K562 (cell line): ENCODE data around the gene NEMP2. TPM values are rescaled to one million over a fixed set of nuclear protein-coding genes. Genes with fewer than 3 reads are reported as not detected.

Experiments
- CEBPG ChIP-seq, 3 experiments: fragments of 200-800 bp in 1 of 3; sonication (Bioruptor generic) in 1 of 3; sonication (generic) in 1 of 3; formaldehyde crosslinking in 1 of 3; IDR thresholded peaks in 2 of 3; conservative IDR thresholded peaks in 1 of 3; 2 replicates each; pipeline versions ENCODE4 v1.6.1 to v1.8.0; 2016 to 2022; ENCODE audit warnings: missing compliant biosample characterization in 2 of 3, missing genetic modification characterization in 2 of 3, mild to moderate bottlenecking in 1 of 3, missing genetic modification reagents in 1 of 3
- GMEB1 ChIP-seq: fragments of 250-450 bp; sonication (Bioruptor Pico); IDR thresholded peaks from 2 replicates; pipeline ENCODE4 v1.4.0; 2020; ENCODE audit warnings: mild to moderate bottlenecking
- HMGXB4 ChIP-seq: sonication (generic); formaldehyde crosslinking; IDR thresholded peaks from 2 replicates; pipeline ENCODE4 v1.8.1; 2023; ENCODE audit warnings: mild to moderate bottlenecking, missing genetic modification reagents
- POLR2AphosphoS5 ChIP-seq: IDR thresholded peaks from 2 replicates; pipeline ENCODE4 v1.6.1; 2011; ENCODE audit warnings: mild to moderate bottlenecking, low read depth, low read length, moderate library complexity; ENCODE audit not compliant: control insufficient read depth, insufficient read depth
- PTBP1 ChIP-seq: fragments of 200-400 bp; formaldehyde crosslinking; IDR thresholded peaks from 2 replicates; pipeline ENCODE4 v1.6.1; 2017; ENCODE audit warnings: low read depth, low read length
- polyA plus RNA-seq, 8 experiments: library from polyadenylated mRNA; depleted of rRNA in 4 of 8; stranded (reverse) in 5 of 8; unstranded in 3 of 8; fragments of >200 nt; fragmentation: Nextera tagmentation in 2 of 8; fragmentation: Illumina TruSeq in 1 of 8; extraction: Ambion mirVana in 2 of 8; extraction: Trizol in 1 of 8; gene quantifications; 2 replicates each; pipeline versions ENCODE4 v1.2.1 to v1.2.3, GENCODE V29; 2011 to 2014; ENCODE audit warnings: inconsistent platforms in 1 of 8, missing spikeins in 1 of 8
- total RNA-seq, 7 experiments: library from RNA; depleted of rRNA in 6 of 7; stranded (reverse); fragments of >200 nt in 6 of 7; fragmentation: Illumina TruSeq in 2 of 7; extraction: Trizol in 2 of 7; gene quantifications; 2 replicates each; pipeline versions ENCODE4 v1.2.1 to v1.2.3, GENCODE V29; 2011 to 2021; ENCODE audit warnings: low replicate concordance in 1 of 7

Gene NEMP2
- total and polyA plus RNA-seq, 9 of the 15 experiments (the other 6 are each of a cell fraction or from before 2014, with no cell fraction given) = 0.32 to 3.0 (median 1.7) TPM

GRCh38 chr2:190488516-190489233, 45.8 kb downstream of the NEMP2 start (continued):
- TF ChIP-seq PTBP1 (no peak), CEBPG (CRISPR knock-in tag; IDR thresholded peaks at IDR 0.05) (no peak), CEBPG (tag; conservative IDR thresholded peaks at IDR 0.05 in 1 of 2, IDR thresholded peaks at IDR 0.05 in 1 of 2) (no peak), GMEB1 (CRISPR knock-in tag) (no peak), HMGXB4 (CRISPR knock-in tag) (no peak), POLR2AphosphoS5 (no peak)
- TF ChIP-seq, all 486 proteins: peak for 0
